Natural killer cell (primary cell): ENCODE results near the gene SLC12A9. TPM values are rescaled to one million over a fixed set of nuclear protein-coding genes. Genes with fewer than 3 reads are reported as not detected.

Source experiments
- ATAC-seq, 3 donors: fragments of 150-1000 bp in 2 of 3; fragments of 200-7000 bp in 1 of 3; cut with Tn5 transposase; 1 replicate in 1 of 3; 2 replicates in 2 of 3; pipeline ENCODE4 v1.10.0; 2021; ENCODE audit warnings: mild to moderate bottlenecking in 2 of 3, moderate library complexity in 2 of 3
- DNase-seq, 2 donors: peaks; one replicate each; pipeline versions ENCODE4 v3.0.0 to v3.0.0-alpha.2; 2013 to 2021; ENCODE audit warnings: mixed read lengths in 1 of 2
- H3K27ac ChIP-seq: one replicate; pipeline ENCODE4 v1.5.1; 2013; ENCODE audit warnings: mild to moderate bottlenecking, low read length
- H3K27me3 ChIP-seq: one replicate; pipeline ENCODE4 v1.6.1; 2013; ENCODE audit warnings: low read length; ENCODE audit not compliant: control insufficient read depth, insufficient read depth
- H3K36me3 ChIP-seq: one replicate; pipeline ENCODE4 v1.6.1; 2013; ENCODE audit warnings: low read length; ENCODE audit not compliant: control insufficient read depth, insufficient read depth
- H3K4me1 ChIP-seq: one replicate; pipeline ENCODE4 v1.6.1; 2013; ENCODE audit warnings: low read length; ENCODE audit not compliant: control insufficient read depth, insufficient read depth
- H3K4me3 ChIP-seq: one replicate; pipeline ENCODE4 v1.5.1; 2013; ENCODE audit warnings: low read length
- H3K9me3 ChIP-seq: one replicate; pipeline ENCODE4 v1.6.1; 2013; ENCODE audit warnings: low read length; ENCODE audit not compliant: control insufficient read depth, insufficient read depth
- H3K27ac Mint-ChIP-seq, 2 donors: one replicate each; pipeline ENCODE4 v1.8.0; 2022; ENCODE audit warnings: mild to moderate bottlenecking in 2 of 2, mixed read lengths in 2 of 2, moderate library complexity in 1 of 2
- H3K27me3 Mint-ChIP-seq, 2 donors: one replicate each; pipeline ENCODE4 v1.8.0; 2022; ENCODE audit warnings: low read depth in 2 of 2, mixed read lengths in 2 of 2
- H3K36me3 Mint-ChIP-seq: one replicate; pipeline ENCODE4 v1.8.0; 2022; ENCODE audit warnings: mixed read lengths
- H3K4me1 Mint-ChIP-seq, 2 donors: one replicate each; pipeline ENCODE4 v1.8.0; 2022; ENCODE audit warnings: mixed read lengths in 2 of 2
- H3K4me3 Mint-ChIP-seq: one replicate; pipeline ENCODE4 v1.8.0; 2022; ENCODE audit warnings: mild to moderate bottlenecking, moderate library complexity, mixed read lengths
- H3K9me3 Mint-ChIP-seq, 2 donors: one replicate each; pipeline ENCODE4 v1.8.0; 2022; ENCODE audit warnings: mixed read lengths in 2 of 2
- CTCF ChIP-seq: fragments of 200-600 bp; IDR thresholded peaks from one replicate; pipeline ENCODE4 v1.8.0; 2022; ENCODE audit warnings: antibody characterized with exemption
- WGBS: methylation state at CpG from one replicate; pipeline ENCODE4 v1.1.7; 2013; ENCODE audit warnings: missing lambda C conversion rate; ENCODE audit not compliant: insufficient coverage; 5-methylcytosine and 5-hydroxymethylcytosine counted together
- intact Hi-C: fragments of 100-400 bp; cut with micrococcal nuclease; formaldehyde crosslinking; loops from one replicate; pipeline ENCODE4 v1.14.2; 2022
- total RNA-seq, 4 donors: library from RNA; stranded (reverse); fragments of 120-200 nt in 1 of 4; gene quantifications; one replicate each; pipeline versions ENCODE4 v1.2.3 to v1.2.4, GENCODE V29; 2013 to 2022

Gene SLC12A9
- total RNA-seq, 3 donors from 2014 or later (not counting 1 experiment from before 2014, with no cell fraction given) = 35.0 to 44.2 (median 38.1) TPM

- H3K27me3 Mint-ChIP-seq = peaks cover 36 to 50% of the 10 kb centered on the region in 2 donors
- intact Hi-C loops = loop anchor here (1.0 to 5.0 kb wide), 2 partner anchors 162 to 180 kb away; no protein-coding TSS in a partner anchor
- Histone ChIP-seq H3K4me3 (no peak overlapping the region), H3K4me1 (peaks cover 23% of the 10 kb centered on the region), H3K36me3 (no peaks in the 10 kb centered on the region), H3K27me3 (peaks cover 24% of the 10 kb centered on the region), H3K27ac (no peak overlapping the region), H3K9me3 (no peaks in the 10 kb centered on the region)
- peak overlapping the region; percentile 75 for H3K4me3 Mint-ChIP-seq
- ATAC-seq (peak; percentile 32 to 57 (median 55)), DNase-seq (peak; percentile 56 to 77)
- H3K9me3 Mint-ChIP-seq = no peaks in the 10 kb centered on the region
- WGBS = 2% methylated on average over 93 of the region's 95 CpGs
- TF ChIP-seq CTCF = peak; percentile 67
- H3K4me1 Mint-ChIP-seq = peaks cover 6 to 8% of the 10 kb centered on the region in 2 donors
- no peaks in the 10 kb centered on the region for H3K36me3 Mint-ChIP-seq
- H3K27ac Mint-ChIP-seq = no peak overlapping the region
These were observed 44.5 kb downstream of the SLC12A9 start for GRCh38 chr7:100896732-100897608.

- Mint-ChIP-seq H3K27ac (no peak overlapping the region), H3K4me1 (peaks cover 6 to 8% of the 10 kb centered on the region in 2 donors), H3K36me3 (no peaks in the 10 kb centered on the region), H3K27me3 (peaks cover 30 to 41% of the 10 kb centered on the region in 2 donors), H3K9me3 (no peaks in the 10 kb centered on the region), H3K4me3 (peak overlapping the region; percentile 75)
- WGBS = 79% methylated on average over 12 of the region's 13 CpGs
- Histone ChIP-seq H3K4me1 (peaks cover 23% of the 10 kb centered on the region), H3K36me3 (no peaks in the 10 kb centered on the region), H3K27ac (no peak overlapping the region), H3K27me3 (peaks cover 22% of the 10 kb centered on the region), H3K9me3 (no peaks in the 10 kb centered on the region), H3K4me3 (no peak overlapping the region)
- intact Hi-C loops = loop anchor here (1.0 to 5.0 kb wide), 2 partner anchors 161 to 179 kb away; no protein-coding TSS in a partner anchor
- DNase-seq (no peak), ATAC-seq (no peak)
- TF ChIP-seq CTCF = no peak
These were observed 45.4 kb downstream of the SLC12A9 start for GRCh38 chr7:100897772-100898454.

- no peaks in the 10 kb centered on the region for H3K36me3 ChIP-seq
- H3K4me3 Mint-ChIP-seq = no peak overlapping the region
- H3K27me3 Mint-ChIP-seq = peaks cover 28 to 33% of the 10 kb centered on the region in 2 donors
- H3K9me3 ChIP-seq = no peaks in the 10 kb centered on the region
- H3K4me1 ChIP-seq = peaks cover 23% of the 10 kb centered on the region
- DNase-seq = no peak
- no peaks in the 10 kb centered on the region for H3K36me3 Mint-ChIP-seq
- H3K4me1 Mint-ChIP-seq = peaks cover 6 to 8% of the 10 kb centered on the region in 2 donors
- intact Hi-C loops = loop anchor here (5.0 kb wide), 1 partner anchor 178 kb away; no protein-coding TSS in a partner anchor
- peaks cover 22% of the 10 kb centered on the region for H3K27me3 ChIP-seq
- no peak for TF ChIP-seq CTCF
- ATAC-seq = no peak
- no peak overlapping the region for H3K27ac ChIP-seq
- 98% methylated on average over 4 of the region's 5 CpGs for WGBS
- H3K4me3 ChIP-seq = no peak overlapping the region
- H3K9me3 Mint-ChIP-seq = no peaks in the 10 kb centered on the region
- no peak overlapping the region for H3K27ac Mint-ChIP-seq
These were observed 46.9 kb downstream of the SLC12A9 start for GRCh38 chr7:100899432-100899831.
